K562 (cell line): ENCODE results near the gene SAMD4A. TPM values are rescaled to one million over a fixed set of nuclear protein-coding genes. Genes with fewer than 3 reads are reported as not detected.

Experiments
- ATAC-seq: fragments of 200-7000 bp; cut with Tn5 transposase; 3 replicates; pipeline ENCODE4 v1.9.1; 2020; ENCODE audit warnings: moderate library complexity
- BruUV-seq: library from RNA; stranded (reverse); fragments of 400-500 nt; replicated peaks from 2 replicates; lab custom pipeline; 2021; lab: Mats Ljungman, UMichigan
- CTCF ChIA-PET: fragments of 300-600 bp; formaldehyde crosslinking; extraction: SDS; loops from one replicate; lab custom pipeline; 2021; ENCODE audit warnings: low intra/inter-chr PET ratio; lab: Yijun Ruan, JAX
- POLR2A ChIA-PET: fragments of 300-600, 350-650 bp; sonication (Branson Sonifier 250); formaldehyde crosslinking; extraction: SDS; loops from one replicate; lab custom pipeline; 2021; ENCODE audit warnings: antibody characterized with exemption, inconsistent platforms; lab: Yijun Ruan, JAX
- DNase-seq, 4 experiments: peaks; one replicate each; pipeline versions ENCODE4 v3.0.0 to v3.0.0-alpha.2; 2011 to 2018; ENCODE audit warnings: low spot score in 3 of 4, mixed read lengths in 3 of 4; ENCODE audit errors: extremely low read depth in 1 of 4
- FAIRE-seq: peaks from 2 replicates; lab custom pipeline; 2011; peaks lifted over from hg19 to GRCh38; lab: Jason Lieb, UNC
- H2AFZ ChIP-seq: 2 replicates; pipeline ENCODE4 v1.6.0; 2011; ENCODE audit warnings: low read depth, low read length, control low read depth, inconsistent platforms
- H3K27ac ChIP-seq: fragments of 200-600 bp; 3 replicates; pipeline ENCODE4 v1.8.0; 2011; ENCODE audit warnings: low read depth, mild to moderate bottlenecking, control low read depth, inconsistent platforms, low read length, moderate library complexity, mixed read lengths; ENCODE audit errors: extremely low read depth
- H3K27me3 ChIP-seq, 2 experiments: fragments of 300-600 bp in 1 of 2; 2 replicates in 1 of 2; 3 replicates in 1 of 2; pipeline versions ENCODE4 v1.6.0 to v1.8.0; 2011; ENCODE audit warnings: inconsistent platforms in 2 of 2, low read length in 2 of 2, mild to moderate bottlenecking in 1 of 2, mixed read lengths in 1 of 2, moderate library complexity in 1 of 2; ENCODE audit not compliant: control insufficient read depth in 2 of 2, insufficient read depth in 2 of 2
- H3K36me3 ChIP-seq: fragments of 300-600 bp; 3 replicates; pipeline ENCODE4 v1.8.0; 2011; ENCODE audit warnings: mild to moderate bottlenecking, low read length, inconsistent platforms; ENCODE audit not compliant: control insufficient read depth, insufficient read depth
- H3K4me1 ChIP-seq, 2 experiments: fragments of 200-600 bp in 1 of 2; replicated peaks in 1 of 2; 2 replicates in 1 of 2; 3 replicates in 1 of 2; pipeline versions ENCODE4 v1.5.1 to v1.8.0; 2011; ENCODE audit warnings: inconsistent platforms in 2 of 2, low read length in 2 of 2, mild to moderate bottlenecking in 1 of 2, mixed read lengths in 1 of 2, moderate library complexity in 1 of 2; ENCODE audit not compliant: control insufficient read depth in 2 of 2, insufficient read depth in 2 of 2
- H3K4me2 ChIP-seq: 2 replicates; pipeline ENCODE4 v1.6.1; 2011; ENCODE audit warnings: low read length, control low read depth, inconsistent platforms, mixed read lengths; ENCODE audit not compliant: insufficient read depth
- H3K4me3 ChIP-seq: fragments of 200-600 bp; sonication (generic), shearing (Covaris generic); 2 replicates; pipeline ENCODE4 v1.5.1; 2016; ENCODE audit warnings: control low read depth, inconsistent platforms
- H3K79me2 ChIP-seq: fragments of 200-600 bp; 3 replicates; pipeline ENCODE4 v1.8.0; 2011; ENCODE audit warnings: low read length, inconsistent platforms; ENCODE audit not compliant: control insufficient read depth, insufficient read depth
- H3K9ac ChIP-seq, 2 experiments: 2 replicates each; pipeline versions ENCODE4 v1.6.0 to v1.6.1; 2011; ENCODE audit warnings: low read depth in 2 of 2, low read length in 2 of 2, control low read depth in 1 of 2, inconsistent platforms in 1 of 2, mild to moderate bottlenecking in 1 of 2, mixed read lengths in 1 of 2; ENCODE audit not compliant: insufficient read depth in 1 of 2
- H3K9me1 ChIP-seq: one replicate; pipeline ENCODE4 v1.6.0; 2011; ENCODE audit warnings: inconsistent platforms, mild to moderate bottlenecking, low read length, moderate library complexity; ENCODE audit not compliant: control insufficient read depth, insufficient read depth
- H3K9me3 ChIP-seq: replicated peaks from 2 replicates; pipeline ENCODE4 v1.5.1; 2011; ENCODE audit warnings: low read depth, low read length, inconsistent platforms; ENCODE audit not compliant: control insufficient read depth, insufficient read depth
- H4K20me1 ChIP-seq: replicated peaks from 2 replicates; pipeline ENCODE4 v1.6.1; 2011; ENCODE audit warnings: low read length, inconsistent platforms, mixed read lengths; ENCODE audit not compliant: control insufficient read depth, insufficient read depth
- EP300 ChIP-seq: IDR thresholded peaks from 2 replicates; pipeline ENCODE4 v1.6.1; 2012; ENCODE audit warnings: low read length, improper control_type of control experiment
- RAD51 ChIP-seq: fragments of 450-650 bp; IDR thresholded peaks from 2 replicates; pipeline ENCODE4 v1.7.1; 2016; ENCODE audit warnings: low read depth, mild to moderate bottlenecking, borderline replicate concordance
- SUPT5H ChIP-seq: fragments of 450-650 bp; IDR thresholded peaks from 2 replicates; pipeline ENCODE4 v1.6.1; 2016
- ZFP1 ChIP-seq: fragments of 450-650 bp; formaldehyde crosslinking; IDR thresholded peaks from 2 replicates; pipeline ENCODE4 v1.4.0; 2020; ENCODE audit warnings: mild to moderate bottlenecking, mixed read lengths
- WGBS: fragments of 100-300 bp; shearing (Covaris generic); methylation state at CpG from one replicate; pipeline ENCODE4 v1.1.6; 2016; ENCODE audit warnings: low coverage, mixed read lengths; ENCODE audit not compliant: insufficient coverage; ENCODE audit errors: missing lambda C conversion rate; 5-methylcytosine and 5-hydroxymethylcytosine counted together
- in situ Hi-C: fragments of 300-500 bp; cut with MboI; formaldehyde crosslinking; loops from 4 replicates; pipeline ENCODE4 v1.15.0; 2018; ENCODE audit warnings: inconsistent platforms, mixed read lengths
- intact Hi-C: fragments of 100-400 bp; cut with micrococcal nuclease; formaldehyde crosslinking; loops from 2 replicates; pipeline ENCODE4 v1.14.2; 2022
- polyA plus RNA-seq, 8 experiments: library from polyadenylated mRNA; depleted of rRNA in 4 of 8; stranded (reverse) in 5 of 8; unstranded in 3 of 8; fragments of >200 nt; fragmentation: Nextera tagmentation in 2 of 8; fragmentation: Illumina TruSeq in 1 of 8; extraction: Ambion mirVana in 2 of 8; extraction: Trizol in 1 of 8; gene quantifications; 2 replicates each; pipeline versions ENCODE4 v1.2.1 to v1.2.3, GENCODE V29; 2011 to 2014; ENCODE audit warnings: inconsistent platforms in 1 of 8, missing spikeins in 1 of 8
- total RNA-seq, 7 experiments: library from RNA; depleted of rRNA in 6 of 7; stranded (reverse); fragments of >200 nt in 6 of 7; fragmentation: Illumina TruSeq in 2 of 7; extraction: Trizol in 2 of 7; gene quantifications; 2 replicates each; pipeline versions ENCODE4 v1.2.1 to v1.2.3, GENCODE V29; 2011 to 2021; ENCODE audit warnings: low replicate concordance in 1 of 7
- TF ChIP-seq, protein P1 (sequence below), 2 experiments: fragments of 450-650 bp; IDR thresholded peaks; 2 replicates each; pipeline ENCODE4 v1.6.1; 2018; ENCODE audit warnings: mild to moderate bottlenecking in 2 of 2, low read depth in 1 of 2; ENCODE audit not compliant: partially characterized antibody in 2 of 2
- TF ChIP-seq, protein P2 (sequence below): fragments of 250-450 bp; sonication (Bioruptor Pico); IDR thresholded peaks from 2 replicates; pipeline ENCODE4 v1.8.0; 2022; ENCODE audit warnings: inconsistent platforms

Gene SAMD4A
- total and polyA plus RNA-seq, 9 of the 15 experiments (the other 6 are each of a cell fraction or from before 2014, with no cell fraction given): 0.66 to 6.8 (median 3.3) TPM

DNA sequence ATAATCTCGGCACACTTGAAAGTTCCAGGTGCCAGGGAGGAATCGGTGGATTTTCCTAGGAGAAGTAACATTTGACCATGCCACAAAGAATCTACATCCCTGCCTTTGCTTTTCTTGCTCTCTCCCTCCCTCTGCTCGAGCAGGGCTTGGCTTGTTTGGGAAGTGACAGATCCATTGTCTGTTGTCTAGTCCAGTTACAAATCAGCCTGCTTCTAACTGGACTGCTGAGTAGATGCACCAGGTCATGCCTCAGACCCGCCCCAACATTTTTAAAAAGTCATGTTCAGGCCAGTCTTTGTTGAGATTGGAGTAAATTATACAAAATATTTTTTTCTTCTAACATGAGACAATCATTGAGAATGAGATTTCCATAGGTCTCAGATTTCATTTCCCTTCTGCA is 182.3 kb downstream of the SAMD4A start:
- no peak overlapping the region for H2AFZ ChIP-seq
- no peak overlapping the region for H3K4me2 ChIP-seq
- H3K36me3 ChIP-seq: peaks cover 9% of the 10 kb centered on the region; the same call in 2 of the 3 replicates
- ChIA-PET CTCF (no interaction called here), POLR2A (no interaction called here)
- no peaks in the 10 kb centered on the region; the same call in 2 of the 3 replicates for H3K79me2 ChIP-seq
- no peak overlapping the region for H3K27ac ChIP-seq
- no peaks in the 10 kb centered on the region for H3K27me3 ChIP-seq
- intact Hi-C loops: no loop called here
- 77% methylated on average over 4 of the region's 4 CpGs for WGBS
- BruUV-seq: no TSS peak
- no peaks in the 10 kb centered on the region for H3K9me3 ChIP-seq
- H4K20me1 ChIP-seq: no peaks in the 10 kb centered on the region
- in situ Hi-C loops: no loop called here
- TF ChIP-seq, protein P1, sequence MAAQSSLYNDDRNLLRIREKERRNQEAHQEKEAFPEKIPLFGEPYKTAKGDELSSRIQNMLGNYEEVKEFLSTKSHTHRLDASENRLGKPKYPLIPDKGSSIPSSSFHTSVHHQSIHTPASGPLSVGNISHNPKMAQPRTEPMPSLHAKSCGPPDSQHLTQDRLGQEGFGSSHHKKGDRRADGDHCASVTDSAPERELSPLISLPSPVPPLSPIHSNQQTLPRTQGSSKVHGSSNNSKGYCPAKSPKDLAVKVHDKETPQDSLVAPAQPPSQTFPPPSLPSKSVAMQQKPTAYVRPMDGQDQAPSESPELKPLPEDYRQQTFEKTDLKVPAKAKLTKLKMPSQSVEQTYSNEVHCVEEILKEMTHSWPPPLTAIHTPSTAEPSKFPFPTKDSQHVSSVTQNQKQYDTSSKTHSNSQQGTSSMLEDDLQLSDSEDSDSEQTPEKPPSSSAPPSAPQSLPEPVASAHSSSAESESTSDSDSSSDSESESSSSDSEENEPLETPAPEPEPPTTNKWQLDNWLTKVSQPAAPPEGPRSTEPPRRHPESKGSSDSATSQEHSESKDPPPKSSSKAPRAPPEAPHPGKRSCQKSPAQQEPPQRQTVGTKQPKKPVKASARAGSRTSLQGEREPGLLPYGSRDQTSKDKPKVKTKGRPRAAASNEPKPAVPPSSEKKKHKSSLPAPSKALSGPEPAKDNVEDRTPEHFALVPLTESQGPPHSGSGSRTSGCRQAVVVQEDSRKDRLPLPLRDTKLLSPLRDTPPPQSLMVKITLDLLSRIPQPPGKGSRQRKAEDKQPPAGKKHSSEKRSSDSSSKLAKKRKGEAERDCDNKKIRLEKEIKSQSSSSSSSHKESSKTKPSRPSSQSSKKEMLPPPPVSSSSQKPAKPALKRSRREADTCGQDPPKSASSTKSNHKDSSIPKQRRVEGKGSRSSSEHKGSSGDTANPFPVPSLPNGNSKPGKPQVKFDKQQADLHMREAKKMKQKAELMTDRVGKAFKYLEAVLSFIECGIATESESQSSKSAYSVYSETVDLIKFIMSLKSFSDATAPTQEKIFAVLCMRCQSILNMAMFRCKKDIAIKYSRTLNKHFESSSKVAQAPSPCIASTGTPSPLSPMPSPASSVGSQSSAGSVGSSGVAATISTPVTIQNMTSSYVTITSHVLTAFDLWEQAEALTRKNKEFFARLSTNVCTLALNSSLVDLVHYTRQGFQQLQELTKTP (IDR thresholded peaks at IDR 0.05; ENCODE audit: low read depth in 1 of 2, partially characterized antibody in 2 of 2): no peak
- TF ChIP-seq, protein P2, sequence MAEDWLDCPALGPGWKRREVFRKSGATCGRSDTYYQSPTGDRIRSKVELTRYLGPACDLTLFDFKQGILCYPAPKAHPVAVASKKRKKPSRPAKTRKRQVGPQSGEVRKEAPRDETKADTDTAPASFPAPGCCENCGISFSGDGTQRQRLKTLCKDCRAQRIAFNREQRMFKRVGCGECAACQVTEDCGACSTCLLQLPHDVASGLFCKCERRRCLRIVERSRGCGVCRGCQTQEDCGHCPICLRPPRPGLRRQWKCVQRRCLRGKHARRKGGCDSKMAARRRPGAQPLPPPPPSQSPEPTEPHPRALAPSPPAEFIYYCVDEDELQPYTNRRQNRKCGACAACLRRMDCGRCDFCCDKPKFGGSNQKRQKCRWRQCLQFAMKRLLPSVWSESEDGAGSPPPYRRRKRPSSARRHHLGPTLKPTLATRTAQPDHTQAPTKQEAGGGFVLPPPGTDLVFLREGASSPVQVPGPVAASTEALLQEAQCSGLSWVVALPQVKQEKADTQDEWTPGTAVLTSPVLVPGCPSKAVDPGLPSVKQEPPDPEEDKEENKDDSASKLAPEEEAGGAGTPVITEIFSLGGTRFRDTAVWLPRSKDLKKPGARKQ (CRISPR knock-in tag): no peak
- no peak for TF ChIP-seq EP300
- TF ChIP-seq ZFP1 (CRISPR knock-in tag): no peak
- no peak for TF ChIP-seq RAD51
- no peak for TF ChIP-seq SUPT5H
- FAIRE-seq (no peak), DNase-seq (no peak), ATAC-seq (no peak)
- no peak overlapping the region for H3K9ac ChIP-seq
- no peak overlapping the region for H3K4me3 ChIP-seq
- H3K9me1 ChIP-seq: peaks cover 3% of the 10 kb centered on the region
- H3K4me1 ChIP-seq: peaks cover 3 to 19% of the 10 kb centered on the region in 2 experiments; a peak in 4 of 5 replicates
